ENCODE results near the gene TDRD10.

TDRD10 gene

GRCh38 chr1:154575147-154575927 is 73.3 kb downstream of the TDRD10 start:
- in situ Hi-C loops (cut with HindIII; ENCODE audit: low sequenced_read_pairs), result no loop called here

GRCh38 chr1:154575951-154576566 is 74.0 kb downstream of the TDRD10 start:
- in situ Hi-C loops (cut with HindIII; ENCODE audit: low sequenced_read_pairs), result no loop called here

GRCh38 chr1:154577346-154578057 is 75.5 kb downstream of the TDRD10 start:
- in situ Hi-C loops (cut with HindIII; ENCODE audit: low sequenced_read_pairs), result no loop called here

GRCh38 chr1:154578058-154578418 is 76.0 kb downstream of the TDRD10 start:
- in situ Hi-C loops (cut with HindIII; ENCODE audit: low sequenced_read_pairs), result no loop called here

- in situ Hi-C loops (cut with HindIII; ENCODE audit: low sequenced_read_pairs), result no loop called here
Observed at GRCh38 chr1:154579374-154579773, 77.4 kb downstream of the TDRD10 start.

- in situ Hi-C loops (cut with HindIII; ENCODE audit: low sequenced_read_pairs), result no loop called here
Observed at GRCh38 chr1:154581766-154582165, 79.7 kb downstream of the TDRD10 start.

GRCh38 chr1:154582885-154583284 is 80.9 kb downstream of the TDRD10 start:
- in situ Hi-C loops (cut with HindIII; ENCODE audit: low sequenced_read_pairs), result no loop called here

- in situ Hi-C loops (cut with HindIII; ENCODE audit: low sequenced_read_pairs), result no loop called here
Observed at GRCh38 chr1:154583773-154584172, 81.8 kb downstream of the TDRD10 start.

GRCh38 chr1:154584267-154584994 is 82.4 kb downstream of the TDRD10 start:
- in situ Hi-C loops (cut with HindIII; ENCODE audit: low sequenced_read_pairs), result no loop called here

GRCh38 chr1:154586231-154586630 is 84.2 kb downstream of the TDRD10 start:
- in situ Hi-C loops (cut with HindIII; ENCODE audit: low sequenced_read_pairs), result no loop called here

- in situ Hi-C loops (cut with HindIII; ENCODE audit: low sequenced_read_pairs), result no loop called here
Observed at GRCh38 chr1:154586641-154587040, 84.6 kb downstream of the TDRD10 start.

GRCh38 chr1:154589780-154590179 is 87.8 kb downstream of the TDRD10 start:
- in situ Hi-C loops (cut with HindIII; ENCODE audit: low sequenced_read_pairs), result no loop called here

GRCh38 chr1:154590756-154591155 is 88.7 kb downstream of the TDRD10 start:
- in situ Hi-C loops (cut with HindIII; ENCODE audit: low sequenced_read_pairs), result no loop called here

GRCh38 chr1:154591206-154591605 is 89.2 kb downstream of the TDRD10 start:
- in situ Hi-C loops (cut with HindIII; ENCODE audit: low sequenced_read_pairs), result no loop called here

- in situ Hi-C loops (cut with HindIII; ENCODE audit: low sequenced_read_pairs), result no loop called here
Observed at GRCh38 chr1:154593390-154593789, 91.4 kb downstream of the TDRD10 start.

- in situ Hi-C loops (cut with HindIII; ENCODE audit: low sequenced_read_pairs), result no loop called here
Observed at GRCh38 chr1:154594811-154595210, 92.8 kb downstream of the TDRD10 start.

- in situ Hi-C loops (cut with HindIII; ENCODE audit: low sequenced_read_pairs), result no loop called here
Observed at GRCh38 chr1:154595621-154596020, 93.6 kb downstream of the TDRD10 start.

All from endothelial cell of hepatic sinusoid (primary cell).